ENCODE results near the gene BMP5.

- TF ChIP-seq CTCF (IDR thresholded peaks at IDR 0.05; ENCODE audit: insufficient read depth, low read length, poor library complexity, severe bottlenecking) (no peak), EZH2phosphoT487 (conservative IDR thresholded peaks at IDR 0.05; ENCODE audit: low read length) (no peak)
Measured at GRCh38 chr6:55874316-55874715, 1.1 kb downstream of the BMP5 start.
